Measurements from ENCODE around the gene SBNO2. TPM values are rescaled to one million over a fixed set of nuclear protein-coding genes. Genes with fewer than 3 reads are reported as not detected.

Gene SBNO2
- total RNA-seq, 1 donor from 2014 or later, result 40.9 TPM

DNA sequence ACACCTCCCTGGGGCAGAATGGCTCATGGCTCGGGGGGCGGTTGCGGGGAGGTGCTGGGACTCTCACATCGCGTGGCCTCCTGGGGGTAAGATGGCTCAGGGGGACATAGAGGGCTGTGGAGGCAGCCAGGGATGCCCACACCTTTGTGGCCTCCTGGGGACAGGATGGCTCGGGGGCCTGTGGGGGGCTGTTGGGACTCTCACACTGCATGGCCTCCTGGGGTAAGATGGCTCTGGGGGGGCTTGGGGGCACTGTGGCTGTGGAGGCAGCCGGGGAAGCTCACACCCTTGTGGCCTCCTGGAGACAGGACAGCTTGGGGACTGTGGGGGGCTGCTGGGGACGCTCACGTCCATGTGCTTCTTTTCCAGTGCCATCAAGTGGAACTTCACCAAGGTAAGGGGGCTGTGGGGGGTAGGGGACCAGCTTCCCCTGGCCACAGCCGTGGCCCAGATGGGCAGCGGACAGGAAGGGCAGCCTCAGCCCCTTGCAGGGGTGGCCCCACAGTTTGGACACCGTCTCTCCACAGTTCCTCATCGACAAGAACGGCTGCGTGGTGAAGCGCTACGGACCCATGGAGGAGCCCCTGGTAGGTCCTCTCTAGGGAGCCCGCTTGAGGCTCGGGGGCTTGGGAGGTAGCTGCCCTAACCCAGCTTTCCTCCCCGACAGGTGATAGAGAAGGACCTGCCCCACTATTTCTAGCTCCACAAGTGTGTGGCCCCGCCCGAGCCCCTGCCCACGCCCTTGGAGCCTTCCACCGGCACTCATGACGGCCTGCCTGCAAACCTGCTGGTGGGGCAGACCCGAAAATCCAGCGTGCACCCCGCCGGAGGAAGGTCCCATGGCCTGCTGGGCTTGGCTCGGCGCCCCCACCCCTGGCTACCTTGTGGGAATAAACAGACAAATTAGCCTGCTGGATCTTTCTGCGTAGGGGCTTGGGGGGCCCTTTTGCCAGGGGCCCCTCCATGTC is 67.9 kb downstream of the SBNO2 start:
- TF ChIP-seq CTCF (IDR thresholded peaks at IDR 0.05; ENCODE audit: unreplicated experiment), result no peak
- no peak overlapping the region for H3K27ac Mint-ChIP-seq
- no peaks in the 10 kb centered on the region for H3K9me3 Mint-ChIP-seq (ENCODE audit: low read depth)
- peaks cover 16% of the 10 kb centered on the region for H3K4me1 Mint-ChIP-seq (ENCODE audit: low read depth)
- DNase-seq (ENCODE audit: low spot score, unreplicated experiment), result no peak
- H3K36me3 Mint-ChIP-seq (ENCODE audit: insufficient read depth), result no peaks in the 10 kb centered on the region
- H3K27me3 Mint-ChIP-seq, result no peaks in the 10 kb centered on the region
- peak overlapping the region; percentile 42 for H3K4me3 Mint-ChIP-seq (ENCODE audit: low read depth)

DNA sequence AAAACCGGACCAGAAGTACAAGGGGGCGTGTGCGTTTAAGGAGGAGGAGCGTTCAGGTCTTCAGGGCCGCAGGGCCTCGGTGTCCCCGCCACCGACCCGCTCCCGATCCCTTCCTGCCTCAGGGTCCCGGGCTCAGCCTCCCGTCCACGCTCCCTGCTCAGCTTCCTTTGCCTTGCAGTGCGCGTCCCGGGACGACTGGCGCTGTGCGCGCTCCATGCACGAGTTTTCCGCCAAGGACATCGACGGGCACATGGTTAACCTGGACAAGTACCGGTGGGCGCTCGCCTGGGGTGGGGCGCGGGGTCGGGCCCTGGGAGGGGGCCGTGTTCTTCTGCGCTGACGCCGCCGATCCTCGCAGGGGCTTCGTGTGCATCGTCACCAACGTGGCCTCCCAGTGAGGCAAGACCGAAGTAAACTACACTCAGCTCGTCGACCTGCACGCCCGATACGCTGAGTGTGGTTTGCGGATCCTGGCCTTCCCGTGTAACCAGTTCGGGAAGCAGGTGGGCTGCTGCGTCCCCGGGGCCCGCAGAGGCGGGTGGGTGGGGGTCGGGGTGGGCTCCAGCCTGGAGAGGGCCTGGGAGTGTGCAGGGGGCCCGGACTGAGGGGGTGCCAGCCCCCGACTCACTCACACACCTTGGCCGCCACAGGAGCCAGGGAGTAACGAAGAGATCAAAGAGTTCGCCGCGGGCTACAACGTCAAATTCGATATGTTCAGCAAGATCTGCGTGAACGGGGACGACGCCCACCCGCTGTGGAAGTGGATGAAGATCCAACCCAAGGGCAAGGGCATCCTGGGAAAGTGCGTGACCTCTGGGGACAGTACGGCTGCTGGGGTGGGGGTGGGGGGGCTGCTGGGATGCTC is 68.8 kb downstream of the SBNO2 start:
- Mint-ChIP-seq H3K27ac (peak overlapping the region; percentile 80), H3K36me3 (ENCODE audit: insufficient read depth) (no peaks in the 10 kb centered on the region), H3K4me1 (ENCODE audit: low read depth) (peaks cover 16% of the 10 kb centered on the region), H3K4me3 (ENCODE audit: low read depth) (peak overlapping the region; percentile 76), H3K9me3 (ENCODE audit: low read depth) (no peaks in the 10 kb centered on the region), H3K27me3 (no peaks in the 10 kb centered on the region)
- TF ChIP-seq CTCF (IDR thresholded peaks at IDR 0.05; ENCODE audit: unreplicated experiment), result no peak
- DNase-seq (ENCODE audit: low spot score, unreplicated experiment), result no peak

DNA sequence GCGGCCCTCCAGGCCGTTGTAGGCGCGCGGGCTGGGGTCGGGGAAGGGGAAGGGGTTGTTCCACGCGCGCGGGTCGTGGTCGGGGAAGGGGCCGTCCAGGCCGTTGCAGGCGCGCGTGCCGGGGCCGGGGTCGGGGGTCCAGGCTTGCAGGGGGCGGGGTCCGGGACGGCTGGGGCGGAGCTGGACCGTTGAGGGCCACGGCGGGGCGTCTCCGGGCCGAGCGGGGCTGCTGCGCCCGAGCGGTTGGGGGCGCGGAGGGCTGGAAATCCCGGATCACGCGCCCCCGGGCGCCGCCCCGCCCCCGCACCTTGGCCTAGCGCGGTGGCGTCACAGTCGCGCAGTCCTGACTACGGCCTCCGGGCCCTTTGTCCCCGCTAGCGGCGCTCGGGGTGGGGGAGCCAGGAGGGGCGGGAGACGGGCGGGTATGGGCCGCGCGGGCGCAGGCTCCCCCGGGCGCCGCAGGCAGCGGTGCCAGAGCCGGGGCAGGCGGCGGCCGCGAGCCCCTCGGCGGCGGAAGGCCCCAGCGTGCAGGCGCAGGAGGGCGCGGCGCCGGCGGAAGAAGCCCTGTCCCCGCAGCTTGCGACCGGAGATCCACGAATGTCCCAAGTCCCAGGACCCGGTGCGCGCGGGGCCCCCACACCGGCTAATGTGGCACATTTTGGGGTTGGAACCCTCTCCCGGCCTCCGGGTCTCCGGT is 69.6 kb downstream of the SBNO2 start:
- TF ChIP-seq CTCF (IDR thresholded peaks at IDR 0.05; ENCODE audit: unreplicated experiment), result peak; percentile 14
- Mint-ChIP-seq H3K4me3 (ENCODE audit: low read depth) (peak overlapping the region; percentile 76), H3K27ac (peak overlapping the region; percentile 80), H3K36me3 (ENCODE audit: insufficient read depth) (no peaks in the 10 kb centered on the region), H3K9me3 (ENCODE audit: low read depth) (no peaks in the 10 kb centered on the region), H3K27me3 (no peaks in the 10 kb centered on the region), H3K4me1 (ENCODE audit: low read depth) (peaks cover 16% of the 10 kb centered on the region)
- DNase-seq (ENCODE audit: low spot score, unreplicated experiment), result peak; percentile 74

- Mint-ChIP-seq H3K36me3 (ENCODE audit: insufficient read depth) (no peaks in the 10 kb centered on the region), H3K27ac (peak within 1 kb of the TSS; percentile 94)
- peak; percentile 95 for DNase-seq (ENCODE audit: low spot score, unreplicated experiment)
These were observed 70.3 kb downstream of the SBNO2 start, which contains the start of gene GPX4 for GRCh38 chr19:1103708-1104310. GPX4 (plus strand) TSS chr19:1103994; CDS start chr19:1104044, 50 bp downstream.

More at GRCh38 chr19:1103708-1104310, 70.3 kb downstream of the SBNO2 start, which contains the start of gene GPX4:
- no peak for TF ChIP-seq CTCF (IDR thresholded peaks at IDR 0.05; ENCODE audit: unreplicated experiment)
- Mint-ChIP-seq H3K27me3 (no peaks in the 10 kb centered on the region), H3K4me3 (ENCODE audit: low read depth) (peak within 1 kb of the TSS; percentile 76), H3K4me1 (ENCODE audit: low read depth) (peaks cover 18% of the 10 kb centered on the region), H3K9me3 (ENCODE audit: low read depth) (no peaks in the 10 kb centered on the region)
